HepG2 (cell line): ENCODE results near the gene FARSB. TPM values are rescaled to one million over a fixed set of nuclear protein-coding genes. Genes with fewer than 3 reads are reported as not detected.

Experiments used
- AGO2 ChIP-seq: fragments of 200-400 bp; formaldehyde crosslinking; optimal IDR thresholded peaks from 2 replicates; pipeline ENCODE3; 2017; ENCODE audit warnings: mild to moderate bottlenecking, low read depth, low read length, moderate library complexity
- EHMT2 ChIP-seq: fragments of 200-600 bp; sonication (generic); IDR thresholded peaks from 2 replicates; pipeline ENCODE4 v1.7.0; 2017; ENCODE audit warnings: antibody characterized with exemption, low read depth, low read length, borderline replicate concordance
- FIP1L1 ChIP-seq: fragments of 200-400 bp; formaldehyde crosslinking; IDR thresholded peaks from 2 replicates; pipeline ENCODE4 v1.6.1; 2018; ENCODE audit warnings: low read depth, mild to moderate bottlenecking, low read length, moderate library complexity, borderline replicate concordance; ENCODE audit not compliant: insufficient read depth
- KMT2A ChIP-seq: sonication (generic); formaldehyde crosslinking; IDR thresholded peaks from 2 replicates; pipeline ENCODE4 v1.4.0; 2020; ENCODE audit warnings: missing genetic modification reagents
- NFRKB ChIP-seq: fragments of 450-650 bp; IDR thresholded peaks from 2 replicates; pipeline ENCODE4 v1.6.1; 2017
- SALL1 ChIP-seq: sonication (generic); formaldehyde crosslinking; IDR thresholded peaks from 2 replicates; pipeline ENCODE4 v1.8.0; 2022; ENCODE audit warnings: mild to moderate bottlenecking, missing genetic modification reagents
- TSC22D2 ChIP-seq: sonication (generic); formaldehyde crosslinking; IDR thresholded peaks from 2 replicates; pipeline ENCODE4 v1.5.1; 2020; ENCODE audit warnings: missing genetic modification reagents, mild to moderate bottlenecking, borderline replicate concordance
- ZBTB1 ChIP-seq: sonication (generic); formaldehyde crosslinking; IDR thresholded peaks from 2 replicates; pipeline ENCODE4 v1.4.0; 2020; ENCODE audit warnings: missing genetic modification reagents, borderline replicate concordance
- ZBTB21 ChIP-seq: sonication (generic); formaldehyde crosslinking; IDR thresholded peaks from 2 replicates; pipeline ENCODE4 v1.4.0; 2020; ENCODE audit warnings: missing genetic modification reagents
- ZFP1 ChIP-seq: IDR thresholded peaks from 2 replicates; pipeline ENCODE4 v1.6.1; 2016
- ZFP36L2 ChIP-seq: sonication (generic); formaldehyde crosslinking; IDR thresholded peaks from 2 replicates; pipeline ENCODE4 v1.4.0; 2020; ENCODE audit warnings: missing genetic modification reagents
- ZNF138 ChIP-seq: sonication (generic); formaldehyde crosslinking; IDR thresholded peaks from 2 replicates; pipeline ENCODE4 v1.5.0; 2020; ENCODE audit warnings: mild to moderate bottlenecking, low read depth, missing genetic modification reagents
- ZNF143 ChIP-seq: sonication (generic); formaldehyde crosslinking; IDR thresholded peaks from 2 replicates; pipeline ENCODE4 v1.4.0; 2020; ENCODE audit warnings: missing genetic modification reagents
- ZNF160 ChIP-seq: sonication (generic); formaldehyde crosslinking; IDR thresholded peaks from 2 replicates; pipeline ENCODE4 v1.8.0; 2022; ENCODE audit warnings: mild to moderate bottlenecking, inconsistent platforms, missing genetic modification reagents
- polyA plus RNA-seq, 8 experiments: library from polyadenylated mRNA; depleted of rRNA in 3 of 8; stranded (reverse) in 7 of 8; unstranded in 1 of 8; fragments of >200 nt; fragmentation: Illumina TruSeq in 4 of 8; extraction: Trizol in 4 of 8; gene quantifications; 2 replicates each; pipeline versions ENCODE4 v1.2.1 to v1.2.3, GENCODE V29; 2011 to 2016; ENCODE audit warnings: low read depth in 4 of 8, missing spikeins in 1 of 8, mixed read lengths in 1 of 8; ENCODE audit not compliant: insufficient read depth in 1 of 8
- total RNA-seq, 5 experiments: library from RNA; depleted of rRNA; stranded (reverse); fragments of >200 nt; fragmentation: Illumina TruSeq; extraction: Trizol; gene quantifications; 2 replicates each; pipeline ENCODE4 v1.2.3, GENCODE V29; 2016; ENCODE audit warnings: low read depth in 1 of 5
- TF ChIP-seq, protein P1 (sequence below): sonication (generic); formaldehyde crosslinking; IDR thresholded peaks from 2 replicates; pipeline ENCODE4 v1.5.0; 2020; ENCODE audit warnings: mild to moderate bottlenecking, low read depth, missing genetic modification reagents, borderline replicate concordance
- TF ChIP-seq, protein P2 (sequence below): sonication (generic); formaldehyde crosslinking; IDR thresholded peaks from 2 replicates; pipeline ENCODE4 v1.8.1; 2022; ENCODE audit warnings: mild to moderate bottlenecking, missing genetic modification reagents
- TF ChIP-seq, protein P3 (sequence below): sonication (generic); formaldehyde crosslinking; IDR thresholded peaks from 2 replicates; pipeline ENCODE4 v1.4.0; 2020; ENCODE audit warnings: missing genetic modification reagents
- TF ChIP-seq, protein P4 (sequence below), 2 experiments: IDR thresholded peaks; 2 replicates each; pipeline ENCODE4 v1.6.1; 2011 to 2012; ENCODE audit warnings: low read length in 2 of 2, borderline replicate concordance in 1 of 2, low read depth in 1 of 2, mild to moderate bottlenecking in 1 of 2, moderate library complexity in 1 of 2
- TF ChIP-seq, protein P5 (sequence below): sonication (generic); formaldehyde crosslinking; IDR thresholded peaks from 2 replicates; pipeline ENCODE4 v1.9.0; 2022; ENCODE audit warnings: missing genetic modification reagents, mild to moderate bottlenecking, borderline replicate concordance
- TF ChIP-seq, protein P6 (sequence below): sonication (generic); formaldehyde crosslinking; IDR thresholded peaks from 2 replicates; pipeline ENCODE4 v1.9.0; 2021; ENCODE audit warnings: missing genetic modification reagents, mild to moderate bottlenecking, borderline replicate concordance

Gene FARSB
- total and polyA plus RNA-seq, 2 of the 13 experiments (the other 11 are each of a cell fraction or from before 2014, with no cell fraction given), result 23.3 to 45.9 TPM

DNA sequence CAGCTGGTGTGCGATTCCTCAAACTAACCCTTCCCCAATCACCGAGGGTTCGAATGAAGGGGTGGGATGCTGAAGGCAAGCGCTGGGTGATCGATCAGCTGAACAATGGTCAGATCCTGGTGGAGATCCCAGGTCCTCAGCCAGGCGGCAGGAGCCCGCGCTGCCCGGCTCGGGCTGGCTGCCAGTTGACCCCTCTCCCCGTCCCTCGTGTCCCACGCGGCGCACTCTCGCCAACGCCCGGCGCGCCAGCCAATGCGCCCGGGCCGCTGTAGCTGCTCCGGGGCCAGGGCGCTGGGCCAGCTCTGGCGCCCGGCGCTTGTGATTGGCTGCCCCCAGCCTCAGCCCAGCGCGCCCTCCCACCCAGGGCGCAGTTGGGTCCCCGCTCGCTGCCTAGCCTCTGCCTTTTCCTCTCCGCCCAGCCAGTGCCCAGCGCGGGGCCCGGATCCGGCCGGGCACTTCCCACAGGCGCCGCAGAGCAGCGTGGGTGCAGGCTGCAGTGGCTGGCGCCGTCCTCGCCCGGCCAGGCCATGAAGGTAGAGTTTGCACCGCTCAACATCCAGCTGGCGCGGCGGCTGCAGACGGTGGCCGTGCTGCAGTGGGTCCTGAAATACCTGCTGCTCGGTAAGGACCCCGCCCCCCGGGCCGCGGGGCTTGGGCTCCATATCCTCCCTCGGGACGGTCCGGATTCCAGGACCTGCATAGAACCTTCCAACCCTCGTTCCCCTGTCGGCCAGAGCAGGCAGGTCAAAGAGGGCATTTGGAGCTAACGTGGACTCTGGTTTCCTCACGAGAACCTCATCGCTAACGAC, 15.6 kb upstream of the FARSB start, which contains the start of gene MOGAT1 (continued):
- TF ChIP-seq, protein P1, sequence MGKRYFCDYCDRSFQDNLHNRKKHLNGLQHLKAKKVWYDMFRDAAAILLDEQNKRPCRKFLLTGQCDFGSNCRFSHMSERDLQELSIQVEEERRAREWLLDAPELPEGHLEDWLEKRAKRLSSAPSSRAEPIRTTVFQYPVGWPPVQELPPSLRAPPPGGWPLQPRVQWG (CRISPR knock-in tag), result no peak
- TF ChIP-seq AGO2 (peak; percentile 94), KMT2A (CRISPR knock-in tag) (peak; percentile 95), SALL1 (CRISPR knock-in tag) (peak; percentile 82), TSC22D2 (CRISPR knock-in tag) (no peak), ZNF138 (peak; percentile 96), ZBTB1 (no peak), FIP1L1 (peak; percentile 46; the same call in 1 of the 2 replicates), ZFP36L2 (CRISPR knock-in tag) (no peak), NFRKB (no peak), ZNF160 (no peak), ZFP1 (CRISPR knock-in tag) (no peak), ZNF143 (CRISPR knock-in tag) (peak; percentile 48; the same call in 1 of the 2 replicates), EHMT2 (no peak), ZBTB21 (CRISPR knock-in tag) (no peak)
- TF ChIP-seq, protein P2, sequence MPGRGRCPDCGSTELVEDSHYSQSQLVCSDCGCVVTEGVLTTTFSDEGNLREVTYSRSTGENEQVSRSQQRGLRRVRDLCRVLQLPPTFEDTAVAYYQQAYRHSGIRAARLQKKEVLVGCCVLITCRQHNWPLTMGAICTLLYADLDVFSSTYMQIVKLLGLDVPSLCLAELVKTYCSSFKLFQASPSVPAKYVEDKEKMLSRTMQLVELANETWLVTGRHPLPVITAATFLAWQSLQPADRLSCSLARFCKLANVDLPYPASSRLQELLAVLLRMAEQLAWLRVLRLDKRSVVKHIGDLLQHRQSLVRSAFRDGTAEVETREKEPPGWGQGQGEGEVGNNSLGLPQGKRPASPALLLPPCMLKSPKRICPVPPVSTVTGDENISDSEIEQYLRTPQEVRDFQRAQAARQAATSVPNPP (CRISPR knock-in tag), result peak; percentile 87
- TF ChIP-seq, protein P3, sequence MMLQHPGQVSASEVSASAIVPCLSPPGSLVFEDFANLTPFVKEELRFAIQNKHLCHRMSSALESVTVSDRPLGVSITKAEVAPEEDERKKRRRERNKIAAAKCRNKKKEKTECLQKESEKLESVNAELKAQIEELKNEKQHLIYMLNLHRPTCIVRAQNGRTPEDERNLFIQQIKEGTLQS (CRISPR knock-in tag), result no peak; the same call in 1 of the 2 replicates
- TF ChIP-seq, protein P4, sequence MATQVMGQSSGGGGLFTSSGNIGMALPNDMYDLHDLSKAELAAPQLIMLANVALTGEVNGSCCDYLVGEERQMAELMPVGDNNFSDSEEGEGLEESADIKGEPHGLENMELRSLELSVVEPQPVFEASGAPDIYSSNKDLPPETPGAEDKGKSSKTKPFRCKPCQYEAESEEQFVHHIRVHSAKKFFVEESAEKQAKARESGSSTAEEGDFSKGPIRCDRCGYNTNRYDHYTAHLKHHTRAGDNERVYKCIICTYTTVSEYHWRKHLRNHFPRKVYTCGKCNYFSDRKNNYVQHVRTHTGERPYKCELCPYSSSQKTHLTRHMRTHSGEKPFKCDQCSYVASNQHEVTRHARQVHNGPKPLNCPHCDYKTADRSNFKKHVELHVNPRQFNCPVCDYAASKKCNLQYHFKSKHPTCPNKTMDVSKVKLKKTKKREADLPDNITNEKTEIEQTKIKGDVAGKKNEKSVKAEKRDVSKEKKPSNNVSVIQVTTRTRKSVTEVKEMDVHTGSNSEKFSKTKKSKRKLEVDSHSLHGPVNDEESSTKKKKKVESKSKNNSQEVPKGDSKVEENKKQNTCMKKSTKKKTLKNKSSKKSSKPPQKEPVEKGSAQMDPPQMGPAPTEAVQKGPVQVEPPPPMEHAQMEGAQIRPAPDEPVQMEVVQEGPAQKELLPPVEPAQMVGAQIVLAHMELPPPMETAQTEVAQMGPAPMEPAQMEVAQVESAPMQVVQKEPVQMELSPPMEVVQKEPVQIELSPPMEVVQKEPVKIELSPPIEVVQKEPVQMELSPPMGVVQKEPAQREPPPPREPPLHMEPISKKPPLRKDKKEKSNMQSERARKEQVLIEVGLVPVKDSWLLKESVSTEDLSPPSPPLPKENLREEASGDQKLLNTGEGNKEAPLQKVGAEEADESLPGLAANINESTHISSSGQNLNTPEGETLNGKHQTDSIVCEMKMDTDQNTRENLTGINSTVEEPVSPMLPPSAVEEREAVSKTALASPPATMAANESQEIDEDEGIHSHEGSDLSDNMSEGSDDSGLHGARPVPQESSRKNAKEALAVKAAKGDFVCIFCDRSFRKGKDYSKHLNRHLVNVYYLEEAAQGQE (IDR thresholded peaks at IDR 0.05; ENCODE audit: borderline replicate concordance in 1 of 2, low read depth in 1 of 2, low read length in 2 of 2), result peak in 1 of 2 experiments; percentile 61; a peak in 1 of 4 replicates
- TF ChIP-seq, protein P5, sequence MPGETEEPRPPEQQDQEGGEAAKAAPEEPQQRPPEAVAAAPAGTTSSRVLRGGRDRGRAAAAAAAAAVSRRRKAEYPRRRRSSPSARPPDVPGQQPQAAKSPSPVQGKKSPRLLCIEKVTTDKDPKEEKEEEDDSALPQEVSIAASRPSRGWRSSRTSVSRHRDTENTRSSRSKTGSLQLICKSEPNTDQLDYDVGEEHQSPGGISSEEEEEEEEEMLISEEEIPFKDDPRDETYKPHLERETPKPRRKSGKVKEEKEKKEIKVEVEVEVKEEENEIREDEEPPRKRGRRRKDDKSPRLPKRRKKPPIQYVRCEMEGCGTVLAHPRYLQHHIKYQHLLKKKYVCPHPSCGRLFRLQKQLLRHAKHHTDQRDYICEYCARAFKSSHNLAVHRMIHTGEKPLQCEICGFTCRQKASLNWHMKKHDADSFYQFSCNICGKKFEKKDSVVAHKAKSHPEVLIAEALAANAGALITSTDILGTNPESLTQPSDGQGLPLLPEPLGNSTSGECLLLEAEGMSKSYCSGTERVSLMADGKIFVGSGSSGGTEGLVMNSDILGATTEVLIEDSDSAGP (CRISPR knock-in tag), result peak; percentile 97
- TF ChIP-seq, protein P6, sequence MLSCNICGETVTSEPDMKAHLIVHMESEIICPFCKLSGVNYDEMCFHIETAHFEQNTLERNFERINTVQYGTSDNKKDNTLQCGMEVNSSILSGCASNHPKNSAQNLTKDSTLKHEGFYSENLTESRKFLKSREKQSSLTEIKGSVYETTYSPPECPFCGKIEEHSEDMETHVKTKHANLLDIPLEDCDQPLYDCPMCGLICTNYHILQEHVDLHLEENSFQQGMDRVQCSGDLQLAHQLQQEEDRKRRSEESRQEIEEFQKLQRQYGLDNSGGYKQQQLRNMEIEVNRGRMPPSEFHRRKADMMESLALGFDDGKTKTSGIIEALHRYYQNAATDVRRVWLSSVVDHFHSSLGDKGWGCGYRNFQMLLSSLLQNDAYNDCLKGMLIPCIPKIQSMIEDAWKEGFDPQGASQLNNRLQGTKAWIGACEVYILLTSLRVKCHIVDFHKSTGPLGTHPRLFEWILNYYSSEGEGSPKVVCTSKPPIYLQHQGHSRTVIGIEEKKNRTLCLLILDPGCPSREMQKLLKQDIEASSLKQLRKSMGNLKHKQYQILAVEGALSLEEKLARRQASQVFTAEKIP, result no peak
